ENCODE data around the gene IQCH.

IQCH gene

GRCh38 chr15:67307156-67307555 is 52.6 kb downstream of the IQCH start:
- no peaks in the 10 kb centered on the region for H3K9me3 ChIP-seq (ENCODE audit: control insufficient read depth, insufficient read depth, low read length)
- H3K27me3 ChIP-seq (ENCODE audit: control insufficient read depth, insufficient read depth, low read length): no peaks in the 10 kb centered on the region
- peaks cover 3% of the 10 kb centered on the region for H3K4me1 ChIP-seq (ENCODE audit: control insufficient read depth, insufficient read depth, low read length)
- no peaks in the 10 kb centered on the region for H3K36me3 ChIP-seq (ENCODE audit: control insufficient read depth, insufficient read depth, low read length)
- no peak overlapping the region for H3K4me3 ChIP-seq (ENCODE audit: low read depth, low read length)
- no peak overlapping the region for H3K9ac ChIP-seq (ENCODE audit: low read depth, low read length)

DNA sequence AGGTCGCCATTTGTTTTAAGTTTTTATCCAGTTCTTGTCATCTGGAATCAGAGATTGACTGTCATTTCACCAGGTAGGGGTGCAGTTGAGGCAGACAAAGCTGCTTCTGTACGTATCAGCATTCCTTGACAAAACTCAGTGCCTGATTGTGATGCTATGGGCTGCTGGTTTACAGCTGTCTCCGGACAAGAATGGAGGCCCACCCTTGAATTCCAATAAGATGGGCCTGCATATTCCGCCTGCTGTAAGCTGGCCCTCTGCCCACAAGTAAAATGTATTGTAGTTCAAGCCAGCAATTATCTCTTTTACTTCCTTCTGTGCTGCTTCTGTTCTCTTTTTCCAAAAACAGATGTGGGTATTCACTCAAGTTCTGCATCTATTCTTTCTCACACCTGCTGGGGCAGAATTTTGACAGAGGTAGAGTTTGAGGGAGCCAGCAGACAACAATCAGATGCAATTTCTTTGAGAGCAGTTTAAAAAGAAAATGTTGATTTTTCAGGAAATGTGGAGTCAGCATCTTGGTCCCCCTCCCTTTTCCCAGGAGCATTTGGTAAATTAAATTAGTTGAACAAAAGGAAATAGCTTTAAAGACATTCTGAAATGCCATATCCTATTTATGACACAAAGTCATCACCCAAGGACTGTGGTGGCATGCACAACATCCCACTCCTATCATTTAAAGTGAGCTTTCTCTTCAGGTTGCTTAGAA is 53.5 kb downstream of the IQCH start:
- H3K9me3 ChIP-seq (ENCODE audit: control insufficient read depth, insufficient read depth, low read length): no peaks in the 10 kb centered on the region
- H3K4me3 ChIP-seq (ENCODE audit: low read depth, low read length): no peak overlapping the region
- H3K27me3 ChIP-seq (ENCODE audit: control insufficient read depth, insufficient read depth, low read length): no peaks in the 10 kb centered on the region

GRCh38 chr15:67311731-67312130 is 57.1 kb downstream of the IQCH start:
- no peaks in the 10 kb centered on the region for H3K27me3 ChIP-seq (ENCODE audit: control insufficient read depth, insufficient read depth, low read length)
- H3K36me3 ChIP-seq (ENCODE audit: control insufficient read depth, insufficient read depth, low read length): no peaks in the 10 kb centered on the region
- H3K9ac ChIP-seq (ENCODE audit: low read depth, low read length): no peak overlapping the region
- no peak overlapping the region for H3K4me3 ChIP-seq (ENCODE audit: low read depth, low read length)
- peaks cover 5% of the 10 kb centered on the region for H3K4me1 ChIP-seq (ENCODE audit: control insufficient read depth, insufficient read depth, low read length)
- H3K9me3 ChIP-seq (ENCODE audit: control insufficient read depth, insufficient read depth, low read length): no peaks in the 10 kb centered on the region

More for the DNA sequence above, 53.5 kb downstream of the IQCH start:
- peaks cover 3% of the 10 kb centered on the region for H3K4me1 ChIP-seq (ENCODE audit: control insufficient read depth, insufficient read depth, low read length)
- no peaks in the 10 kb centered on the region for H3K36me3 ChIP-seq (ENCODE audit: control insufficient read depth, insufficient read depth, low read length)
- H3K9ac ChIP-seq (ENCODE audit: low read depth, low read length): no peak overlapping the region

DNA sequence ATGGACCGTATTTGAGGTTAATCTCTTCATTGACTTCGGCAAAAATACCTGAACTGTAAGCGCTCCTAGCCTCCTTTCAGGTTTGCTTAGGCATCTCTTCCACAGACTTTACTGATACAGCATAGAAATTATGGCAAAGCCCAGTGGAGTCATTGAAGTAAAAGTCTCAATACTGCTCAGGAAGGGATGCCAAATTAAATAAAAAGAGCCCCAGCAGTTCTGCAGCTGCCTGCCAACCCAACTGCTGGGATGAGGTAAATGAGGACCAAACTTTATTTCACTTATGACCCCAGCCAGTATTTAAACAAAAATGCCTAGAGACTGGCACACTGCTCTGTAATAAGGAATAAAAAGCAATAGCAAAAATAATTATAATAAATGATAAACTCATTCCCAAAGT is 65.4 kb downstream of the IQCH start:
- no peak overlapping the region for H3K9ac ChIP-seq (ENCODE audit: low read depth, low read length)
- no peaks in the 10 kb centered on the region for H3K27me3 ChIP-seq (ENCODE audit: control insufficient read depth, insufficient read depth, low read length)
- peaks cover 5% of the 10 kb centered on the region for H3K4me1 ChIP-seq (ENCODE audit: control insufficient read depth, insufficient read depth, low read length)
- H3K4me3 ChIP-seq (ENCODE audit: low read depth, low read length): no peak overlapping the region
- no peaks in the 10 kb centered on the region for H3K36me3 ChIP-seq (ENCODE audit: control insufficient read depth, insufficient read depth, low read length)
- no peaks in the 10 kb centered on the region for H3K9me3 ChIP-seq (ENCODE audit: control insufficient read depth, insufficient read depth, low read length)

DNA sequence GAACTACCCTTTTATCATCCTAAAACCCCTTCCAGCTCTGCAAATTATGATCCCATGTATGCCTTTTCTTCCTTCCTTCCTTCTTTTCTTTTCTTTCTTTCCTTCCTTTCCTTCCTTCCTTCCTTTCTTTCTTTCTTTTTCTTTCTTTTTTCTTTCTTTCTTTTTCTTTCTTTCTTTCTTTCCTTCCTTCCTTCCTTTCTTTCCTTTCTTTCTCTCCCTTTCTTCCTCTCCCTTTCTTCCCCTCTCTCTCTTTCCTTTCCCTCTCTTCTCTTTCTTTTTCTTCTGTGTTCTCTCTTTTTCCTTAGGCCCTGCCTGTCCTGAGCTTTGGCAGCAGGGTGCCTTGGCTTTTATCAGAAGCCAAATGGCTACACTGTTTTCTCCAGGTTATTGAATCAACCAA is 66.8 kb downstream of the IQCH start:
- no peaks in the 10 kb centered on the region for H3K36me3 ChIP-seq (ENCODE audit: control insufficient read depth, insufficient read depth, low read length)
- no peaks in the 10 kb centered on the region for H3K27me3 ChIP-seq (ENCODE audit: control insufficient read depth, insufficient read depth, low read length)
- H3K4me3 ChIP-seq (ENCODE audit: low read depth, low read length): no peak overlapping the region
- peaks cover 5% of the 10 kb centered on the region for H3K4me1 ChIP-seq (ENCODE audit: control insufficient read depth, insufficient read depth, low read length)
- no peak overlapping the region for H3K9ac ChIP-seq (ENCODE audit: low read depth, low read length)
- H3K9me3 ChIP-seq (ENCODE audit: control insufficient read depth, insufficient read depth, low read length): no peaks in the 10 kb centered on the region

DNA sequence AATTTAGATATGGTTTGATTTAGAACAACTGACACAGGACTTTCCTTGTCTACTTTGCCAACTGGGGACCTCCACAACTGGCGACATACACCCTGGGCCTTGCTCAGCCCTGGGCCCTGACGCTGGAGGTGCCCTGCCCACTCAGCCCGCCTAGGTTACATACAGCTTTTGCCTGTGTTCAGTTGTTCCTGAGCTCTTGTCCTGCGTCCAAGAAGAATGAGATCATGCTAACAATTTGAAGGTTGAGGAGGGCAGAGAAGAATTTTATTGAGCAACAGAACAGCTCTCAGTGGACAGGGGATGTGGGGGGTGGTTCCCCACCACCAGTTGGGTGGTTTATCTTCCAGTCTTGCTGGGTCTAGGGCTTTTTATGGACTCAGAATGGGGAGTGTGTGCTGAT is 67.9 kb downstream of the IQCH start:
- Histone ChIP-seq H3K4me1 (ENCODE audit: control insufficient read depth, insufficient read depth, low read length) (peaks cover 5% of the 10 kb centered on the region), H3K9me3 (ENCODE audit: control insufficient read depth, insufficient read depth, low read length) (no peaks in the 10 kb centered on the region), H3K27me3 (ENCODE audit: control insufficient read depth, insufficient read depth, low read length) (no peaks in the 10 kb centered on the region), H3K4me3 (ENCODE audit: low read depth, low read length) (no peak overlapping the region), H3K9ac (ENCODE audit: low read depth, low read length) (no peak overlapping the region), H3K36me3 (ENCODE audit: control insufficient read depth, insufficient read depth, low read length) (no peaks in the 10 kb centered on the region)

DNA sequence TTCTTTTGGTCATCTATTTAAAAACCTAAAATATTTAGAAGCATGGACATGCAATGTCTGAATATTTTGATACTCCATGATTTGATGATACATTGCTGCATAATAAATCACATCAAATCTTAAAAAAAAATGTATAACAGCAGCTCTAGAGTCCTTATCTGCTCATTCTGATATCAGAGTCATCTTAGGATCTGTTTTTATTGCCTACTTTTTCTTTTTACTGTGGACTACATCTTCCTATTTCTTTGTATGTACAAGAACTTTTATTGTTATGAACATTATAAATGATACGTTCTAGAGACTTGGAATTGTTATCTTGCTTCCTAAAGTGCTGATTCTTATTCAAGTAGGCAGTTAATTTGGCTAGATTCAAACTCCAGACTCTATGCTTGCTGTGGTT is 72.7 kb downstream of the IQCH start:
- peaks cover 5% of the 10 kb centered on the region for H3K4me1 ChIP-seq (ENCODE audit: control insufficient read depth, insufficient read depth, low read length)
- H3K27me3 ChIP-seq (ENCODE audit: control insufficient read depth, insufficient read depth, low read length): no peaks in the 10 kb centered on the region
- H3K9me3 ChIP-seq (ENCODE audit: control insufficient read depth, insufficient read depth, low read length): no peaks in the 10 kb centered on the region
- no peaks in the 10 kb centered on the region for H3K36me3 ChIP-seq (ENCODE audit: control insufficient read depth, insufficient read depth, low read length)
- no peak overlapping the region for H3K4me3 ChIP-seq (ENCODE audit: low read depth, low read length)
- H3K9ac ChIP-seq (ENCODE audit: low read depth, low read length): no peak overlapping the region

DNA sequence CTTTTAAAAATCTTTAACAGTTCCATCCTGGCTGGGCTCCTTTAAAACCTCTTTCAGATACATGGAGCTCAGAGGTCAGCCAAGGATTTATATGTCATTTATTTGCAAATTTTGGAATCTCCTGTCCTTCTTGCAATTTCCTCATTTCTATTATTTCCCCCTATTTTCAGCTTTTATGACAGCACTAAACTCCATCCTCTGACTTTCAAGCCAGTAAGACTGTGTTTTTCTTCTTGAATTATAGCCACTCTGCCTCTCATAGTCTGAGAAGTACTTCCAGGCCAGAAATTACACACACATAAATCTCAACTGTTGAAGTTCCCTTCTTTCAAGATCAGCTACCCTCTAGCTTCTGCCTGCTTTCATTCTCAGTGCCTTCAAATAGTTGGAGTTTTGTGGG is 73.2 kb downstream of the IQCH start:
- H3K36me3 ChIP-seq (ENCODE audit: control insufficient read depth, insufficient read depth, low read length): no peaks in the 10 kb centered on the region
- no peaks in the 10 kb centered on the region for H3K9me3 ChIP-seq (ENCODE audit: control insufficient read depth, insufficient read depth, low read length)
- no peak overlapping the region for H3K4me3 ChIP-seq (ENCODE audit: low read depth, low read length)
- no peak overlapping the region for H3K9ac ChIP-seq (ENCODE audit: low read depth, low read length)
- no peaks in the 10 kb centered on the region for H3K27me3 ChIP-seq (ENCODE audit: control insufficient read depth, insufficient read depth, low read length)
- H3K4me1 ChIP-seq (ENCODE audit: control insufficient read depth, insufficient read depth, low read length): peaks cover 5% of the 10 kb centered on the region

DNA sequence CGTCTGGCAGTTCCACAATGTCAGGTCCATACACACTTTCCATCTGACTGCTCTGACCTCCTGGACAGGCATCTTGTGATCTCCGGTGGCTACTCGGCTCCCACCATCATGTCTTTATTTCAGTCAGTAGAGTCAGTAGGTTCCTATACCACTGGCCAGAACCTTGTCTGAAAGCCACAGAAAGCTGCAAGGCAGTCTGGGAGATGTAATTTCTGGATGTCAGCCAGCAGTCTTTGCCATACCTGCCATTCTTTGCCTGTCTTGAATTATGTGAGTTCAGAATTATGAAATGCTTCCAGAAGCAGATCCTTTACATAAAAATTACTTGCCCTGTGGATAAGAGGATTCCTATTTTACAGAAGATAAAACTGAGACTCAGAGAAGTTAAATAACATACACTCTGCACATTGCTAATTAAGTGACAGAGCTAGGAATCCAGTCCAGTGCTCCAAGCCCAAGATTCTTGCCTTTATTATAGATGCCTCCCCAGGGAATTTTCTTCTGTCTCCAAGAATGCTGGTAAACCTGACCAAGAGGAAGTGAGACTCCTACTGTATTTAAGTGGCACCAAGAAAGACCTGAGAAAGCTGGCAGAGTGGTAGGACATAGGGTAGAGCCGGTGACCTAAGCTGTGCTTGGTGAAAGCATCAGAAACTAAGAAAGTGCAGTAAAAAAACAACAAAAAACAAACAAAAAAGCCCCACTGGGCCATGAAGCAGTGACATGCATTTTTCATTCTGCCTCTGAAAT is 75.6 kb downstream of the IQCH start:
- no peak overlapping the region for H3K4me3 ChIP-seq (ENCODE audit: low read depth, low read length)
- H3K27me3 ChIP-seq (ENCODE audit: control insufficient read depth, insufficient read depth, low read length): no peaks in the 10 kb centered on the region
- H3K4me1 ChIP-seq (ENCODE audit: control insufficient read depth, insufficient read depth, low read length): no peaks in the 10 kb centered on the region
- H3K9me3 ChIP-seq (ENCODE audit: control insufficient read depth, insufficient read depth, low read length): no peaks in the 10 kb centered on the region
- no peaks in the 10 kb centered on the region for H3K36me3 ChIP-seq (ENCODE audit: control insufficient read depth, insufficient read depth, low read length)
- H3K9ac ChIP-seq (ENCODE audit: low read depth, low read length): no peak overlapping the region

DNA sequence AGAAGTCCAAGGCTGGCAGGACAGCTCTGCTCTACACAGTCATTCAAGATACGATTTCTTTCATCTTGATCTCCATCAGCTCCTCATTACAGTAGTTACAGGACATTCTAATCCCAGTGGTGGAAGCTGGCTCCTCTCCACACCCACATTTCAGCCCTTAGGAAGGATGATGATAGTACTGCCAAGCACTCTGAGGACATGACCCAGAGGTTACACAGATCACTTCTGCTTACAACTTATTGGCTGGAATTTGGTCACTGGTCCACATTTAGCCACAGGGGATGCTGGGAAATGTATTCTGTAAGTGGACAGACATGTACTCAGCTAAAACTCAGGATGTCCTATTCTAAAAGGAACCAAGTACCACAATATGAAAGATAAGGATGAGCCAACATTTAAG is 77.1 kb downstream of the IQCH start:
- Histone ChIP-seq H3K9me3 (ENCODE audit: control insufficient read depth, insufficient read depth, low read length) (no peaks in the 10 kb centered on the region), H3K36me3 (ENCODE audit: control insufficient read depth, insufficient read depth, low read length) (no peaks in the 10 kb centered on the region), H3K4me3 (ENCODE audit: low read depth, low read length) (no peak overlapping the region), H3K27me3 (ENCODE audit: control insufficient read depth, insufficient read depth, low read length) (no peaks in the 10 kb centered on the region), H3K9ac (ENCODE audit: low read depth, low read length) (no peak overlapping the region), H3K4me1 (ENCODE audit: control insufficient read depth, insufficient read depth, low read length) (no peaks in the 10 kb centered on the region)

GRCh38 chr15:67335026-67335425 is 80.4 kb downstream of the IQCH start:
- no peak overlapping the region for H3K4me3 ChIP-seq (ENCODE audit: low read depth, low read length)
- no peaks in the 10 kb centered on the region for H3K27me3 ChIP-seq (ENCODE audit: control insufficient read depth, insufficient read depth, low read length)
- no peak overlapping the region for H3K9ac ChIP-seq (ENCODE audit: low read depth, low read length)
- H3K36me3 ChIP-seq (ENCODE audit: control insufficient read depth, insufficient read depth, low read length): no peaks in the 10 kb centered on the region
- H3K9me3 ChIP-seq (ENCODE audit: control insufficient read depth, insufficient read depth, low read length): no peaks in the 10 kb centered on the region
- H3K4me1 ChIP-seq (ENCODE audit: control insufficient read depth, insufficient read depth, low read length): no peaks in the 10 kb centered on the region

- Histone ChIP-seq H3K4me3 (ENCODE audit: low read depth, low read length) (no peak overlapping the region), H3K27me3 (ENCODE audit: control insufficient read depth, insufficient read depth, low read length) (no peaks in the 10 kb centered on the region)
These were observed 81.1 kb downstream of the IQCH start for GRCh38 chr15:67335534-67336222.

More at GRCh38 chr15:67335534-67336222, 81.1 kb downstream of the IQCH start:
- Histone ChIP-seq H3K36me3 (ENCODE audit: control insufficient read depth, insufficient read depth, low read length) (no peaks in the 10 kb centered on the region), H3K9ac (ENCODE audit: low read depth, low read length) (no peak overlapping the region), H3K4me1 (ENCODE audit: control insufficient read depth, insufficient read depth, low read length) (no peaks in the 10 kb centered on the region), H3K9me3 (ENCODE audit: control insufficient read depth, insufficient read depth, low read length) (no peaks in the 10 kb centered on the region)

Measured in iPS-15b (cell line).